HCEC 1CT (cell line): ENCODE results near the gene HSF2.

Source experiments
- DNase-seq: peaks from one replicate; pipeline ENCODE4 v3.0.0-alpha.2; 2017

HSF2 gene, protein sequence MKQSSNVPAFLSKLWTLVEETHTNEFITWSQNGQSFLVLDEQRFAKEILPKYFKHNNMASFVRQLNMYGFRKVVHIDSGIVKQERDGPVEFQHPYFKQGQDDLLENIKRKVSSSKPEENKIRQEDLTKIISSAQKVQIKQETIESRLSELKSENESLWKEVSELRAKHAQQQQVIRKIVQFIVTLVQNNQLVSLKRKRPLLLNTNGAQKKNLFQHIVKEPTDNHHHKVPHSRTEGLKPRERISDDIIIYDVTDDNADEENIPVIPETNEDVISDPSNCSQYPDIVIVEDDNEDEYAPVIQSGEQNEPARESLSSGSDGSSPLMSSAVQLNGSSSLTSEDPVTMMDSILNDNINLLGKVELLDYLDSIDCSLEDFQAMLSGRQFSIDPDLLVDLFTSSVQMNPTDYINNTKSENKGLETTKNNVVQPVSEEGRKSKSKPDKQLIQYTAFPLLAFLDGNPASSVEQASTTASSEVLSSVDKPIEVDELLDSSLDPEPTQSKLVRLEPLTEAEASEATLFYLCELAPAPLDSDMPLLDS

DNA sequence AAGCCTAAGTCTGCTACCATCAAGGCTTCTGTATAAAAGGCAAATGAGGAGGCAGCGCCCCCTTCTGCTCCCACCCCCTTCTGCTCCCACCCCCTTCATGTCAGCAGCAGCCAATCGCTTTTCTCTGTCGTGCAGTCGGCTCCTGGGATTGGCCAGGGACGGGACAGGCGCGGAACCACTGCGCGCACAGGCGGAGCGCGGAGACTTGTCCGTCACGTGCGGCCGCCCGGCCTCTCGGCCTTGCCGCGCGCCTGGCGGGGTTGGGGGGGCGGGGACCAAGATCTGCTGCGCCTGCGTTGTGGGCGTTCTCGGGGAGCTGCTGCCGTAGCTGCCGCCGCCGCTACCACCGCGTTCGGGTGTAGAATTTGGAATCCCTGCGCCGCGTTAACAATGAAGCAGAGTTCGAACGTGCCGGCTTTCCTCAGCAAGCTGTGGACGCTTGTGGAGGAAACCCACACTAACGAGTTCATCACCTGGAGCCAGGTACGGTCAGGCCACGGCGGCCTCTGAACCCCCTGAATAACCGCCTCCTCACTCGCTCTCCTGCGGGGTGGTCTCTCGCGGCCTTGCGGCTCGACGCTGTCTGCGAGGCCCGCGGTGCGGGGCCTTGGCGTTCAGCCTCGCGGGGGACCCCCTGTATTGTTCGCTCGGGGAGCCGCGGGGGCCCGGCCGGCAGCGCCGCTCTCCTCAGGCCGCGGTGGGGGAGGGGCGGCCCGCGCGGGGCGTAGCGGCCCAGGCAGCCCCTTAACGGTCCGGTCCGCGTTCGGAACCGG is at the start of gene HSF2:
Gene HSF2, plus strand, starts transcription at position 305 of the 773 bp plus-strand sequence. Its CDS starts 86 bp downstream, at position 391.
- peak; percentile 99 for DNase-seq

DNA sequence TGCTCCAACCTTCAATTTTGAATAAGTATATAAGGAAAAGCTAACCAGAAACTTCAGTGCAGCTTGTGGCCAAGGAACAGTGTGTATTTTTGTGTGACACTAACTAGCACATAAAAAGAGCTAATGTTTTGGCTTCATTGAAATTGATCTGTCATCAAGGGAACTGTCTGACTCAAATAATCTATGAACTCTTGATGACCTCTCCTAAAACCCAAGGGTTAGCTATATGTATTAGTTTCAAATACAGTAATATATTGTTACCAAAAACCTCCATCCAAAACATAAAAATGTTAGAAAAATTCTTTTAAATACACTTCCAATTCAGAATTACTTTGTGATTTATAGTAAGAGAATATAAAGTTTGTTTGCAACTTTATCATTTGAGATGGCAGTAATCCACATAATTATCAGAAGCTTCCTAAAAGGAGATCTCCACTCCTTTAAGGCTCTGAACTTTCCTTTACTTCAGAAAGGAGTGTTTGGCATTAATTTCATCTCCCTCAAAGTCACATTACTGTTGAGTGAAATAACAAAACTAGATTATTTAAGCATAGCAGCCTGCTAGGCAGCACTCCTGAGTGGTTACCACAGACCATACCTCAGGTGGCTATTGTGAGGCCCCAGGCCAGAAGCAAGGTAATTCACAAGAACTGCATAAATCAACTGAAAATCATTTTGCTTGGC is 46.3 kb upstream of the HSF2 start:
- no peak for DNase-seq

DNA sequence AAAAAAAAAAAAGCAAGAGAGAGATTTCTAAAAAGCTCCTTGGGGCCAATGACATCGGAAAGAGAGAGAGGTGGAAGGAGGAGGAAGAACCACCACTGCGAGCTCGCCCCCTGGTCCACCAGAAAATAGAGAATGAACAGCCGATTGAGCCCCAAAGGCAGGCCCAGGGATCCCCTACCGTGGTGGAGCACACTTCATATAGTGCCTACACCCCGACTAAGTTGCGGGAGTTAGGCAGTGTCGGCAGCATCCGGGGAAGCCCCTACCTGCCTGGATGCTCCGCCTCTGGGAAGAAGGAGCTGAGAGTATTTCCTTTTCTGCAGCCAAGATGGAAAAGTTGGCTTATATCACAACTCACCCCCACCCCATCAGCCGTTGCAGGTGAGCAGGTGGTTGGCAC is 38.6 kb upstream of the HSF2 start:
- DNase-seq = no peak

DNA sequence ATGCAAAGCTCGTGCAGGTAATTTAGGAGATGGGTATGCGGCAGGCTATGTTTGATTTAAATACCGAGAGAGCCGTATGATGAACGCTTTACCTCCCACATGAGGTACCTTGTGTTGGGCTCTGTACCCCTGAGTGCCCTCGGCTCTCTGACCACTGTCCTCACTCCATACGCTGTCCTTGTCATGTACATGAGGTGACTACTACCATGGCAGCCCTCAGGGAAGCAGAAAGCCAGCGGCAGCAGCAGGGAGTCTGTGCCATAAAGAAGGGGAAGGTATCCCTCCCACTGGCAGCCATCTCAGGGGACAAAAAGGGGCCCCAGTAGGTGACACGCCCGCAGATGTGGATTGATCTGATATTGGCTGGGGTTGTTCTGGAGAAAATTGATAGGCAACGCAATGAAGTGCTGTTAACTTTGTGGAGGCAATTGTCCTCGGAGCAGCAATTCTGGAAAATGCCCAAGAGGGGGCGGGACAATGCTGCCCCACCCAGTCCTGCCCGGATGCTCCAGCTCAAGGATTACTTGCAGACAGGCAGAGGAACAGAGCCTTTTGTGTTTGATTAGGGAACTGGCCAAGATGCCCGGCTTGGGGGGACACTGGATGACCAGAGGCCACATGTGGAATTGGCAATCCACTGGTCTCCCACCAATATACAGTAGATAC is 38.0 kb upstream of the HSF2 start:
- no peak for DNase-seq

DNA sequence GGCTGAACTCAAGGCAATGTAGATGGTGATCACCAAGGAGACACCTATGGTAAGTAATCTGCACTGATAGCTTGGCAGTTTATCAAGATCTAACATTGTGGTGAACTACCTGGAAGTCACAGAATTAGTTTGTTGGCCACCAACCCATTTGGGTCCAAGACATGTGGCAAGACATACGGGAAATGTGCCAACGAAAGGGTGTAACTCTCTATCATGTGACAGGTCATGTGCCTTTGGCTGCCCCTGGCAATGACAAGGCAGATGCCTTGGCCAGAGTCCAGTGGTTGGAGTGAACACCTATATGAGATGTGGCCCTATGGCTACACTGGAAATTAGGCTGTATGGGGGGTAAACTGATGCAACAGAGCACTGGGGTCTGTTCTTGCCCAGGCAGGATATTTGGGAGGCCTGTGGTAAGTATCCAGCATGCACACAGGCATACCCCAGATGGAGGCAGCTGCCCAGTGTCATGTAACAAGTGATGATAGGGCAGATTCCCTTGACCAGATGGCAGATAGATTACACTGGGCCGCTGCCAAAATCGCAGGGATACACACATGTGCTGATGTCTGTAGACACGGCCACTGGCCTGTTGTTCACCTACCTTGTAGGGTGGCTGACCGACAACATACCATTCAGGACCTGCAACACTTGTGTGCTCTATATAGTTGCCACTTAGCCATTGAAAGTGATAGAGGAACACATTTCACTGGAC is 35.5 kb upstream of the HSF2 start:
- no peak for DNase-seq

DNA sequence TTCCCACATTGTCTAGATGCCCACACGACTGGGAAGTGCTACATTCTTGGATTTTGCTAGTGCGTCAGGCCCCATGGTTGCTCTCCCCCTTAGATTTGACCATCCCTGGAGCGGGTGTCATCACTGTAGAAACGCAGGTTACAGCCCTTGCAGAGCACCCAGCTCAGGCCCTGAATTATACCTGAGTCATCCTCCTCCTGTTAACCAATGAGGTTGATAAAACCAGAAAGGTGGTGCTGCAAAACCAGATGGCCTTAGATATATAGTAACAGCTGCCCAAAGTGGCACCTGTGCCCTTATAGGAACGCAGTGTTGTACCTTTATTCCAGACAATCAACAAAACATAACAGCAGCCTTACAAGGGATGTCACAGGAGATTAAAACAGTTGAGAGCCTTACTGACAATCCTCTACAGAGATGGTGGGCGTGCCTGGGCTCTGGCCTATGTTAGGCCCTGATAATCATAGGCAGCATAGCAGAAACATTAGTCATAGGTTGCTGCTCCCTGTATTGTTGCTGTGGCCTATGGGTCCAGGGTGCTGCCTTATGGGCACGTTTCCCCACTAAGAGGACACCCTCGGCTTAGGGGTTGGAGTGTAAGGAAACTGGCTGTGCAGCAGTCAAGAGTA is 33.6 kb upstream of the HSF2 start:
- DNase-seq = peak; percentile 6

DNA sequence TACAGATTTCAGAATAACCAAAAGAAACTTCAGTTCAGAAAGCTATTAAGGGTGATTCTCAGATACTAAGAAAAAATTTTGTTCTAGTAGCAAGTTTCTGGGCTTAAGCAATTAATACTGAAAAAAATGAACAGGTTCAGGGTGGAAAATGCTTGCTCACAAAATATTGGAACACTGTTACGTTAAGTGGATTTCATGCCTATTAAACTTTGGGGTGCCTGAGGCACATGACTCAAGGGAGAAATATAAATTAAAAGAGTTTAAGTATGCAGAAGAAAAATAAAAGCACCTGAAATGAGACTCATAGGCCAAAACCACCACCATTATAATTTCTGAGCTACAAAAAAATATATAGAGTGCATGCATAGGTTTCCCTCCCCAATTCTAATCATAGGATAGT is 32.3 kb upstream of the HSF2 start:
- DNase-seq = no peak

DNA sequence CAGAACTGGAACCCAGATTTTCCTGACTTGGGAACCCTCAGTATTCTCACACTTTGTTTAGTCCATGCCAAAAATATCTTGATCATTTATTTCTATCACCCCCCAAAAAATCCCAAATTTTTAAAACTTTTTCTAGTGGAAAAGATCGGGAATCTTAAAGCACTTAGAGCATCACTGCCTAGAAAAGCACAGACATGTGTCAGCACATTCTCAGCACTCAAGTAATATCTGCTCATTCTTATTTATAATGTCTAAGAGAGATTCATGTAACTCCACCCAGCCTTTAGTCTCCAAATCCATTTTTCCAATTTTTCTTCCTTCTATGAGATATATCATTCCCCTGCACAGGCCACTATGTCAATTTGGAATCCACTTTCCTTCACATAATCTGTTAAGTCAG is 29.9 kb upstream of the HSF2 start:
- DNase-seq = no peak

DNA sequence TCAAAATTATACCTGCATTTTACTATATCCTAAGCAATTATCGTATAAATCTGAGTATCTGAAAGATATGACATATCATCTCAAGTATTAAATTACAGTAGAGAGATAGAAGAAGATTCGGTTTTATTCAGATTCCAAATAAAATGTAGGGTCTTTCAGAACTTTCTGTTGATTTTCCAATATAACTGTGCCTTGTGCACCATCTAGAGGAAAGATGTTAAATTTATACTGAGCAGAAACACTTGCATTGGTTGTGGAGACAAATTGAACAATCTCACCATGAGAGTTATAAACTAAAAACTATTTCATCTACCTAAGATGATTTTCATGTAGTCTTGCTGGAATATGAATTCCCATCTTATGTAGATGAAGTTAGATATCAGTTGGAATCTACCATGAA is 26.8 kb upstream of the HSF2 start:
- DNase-seq = peak; percentile 22

DNA sequence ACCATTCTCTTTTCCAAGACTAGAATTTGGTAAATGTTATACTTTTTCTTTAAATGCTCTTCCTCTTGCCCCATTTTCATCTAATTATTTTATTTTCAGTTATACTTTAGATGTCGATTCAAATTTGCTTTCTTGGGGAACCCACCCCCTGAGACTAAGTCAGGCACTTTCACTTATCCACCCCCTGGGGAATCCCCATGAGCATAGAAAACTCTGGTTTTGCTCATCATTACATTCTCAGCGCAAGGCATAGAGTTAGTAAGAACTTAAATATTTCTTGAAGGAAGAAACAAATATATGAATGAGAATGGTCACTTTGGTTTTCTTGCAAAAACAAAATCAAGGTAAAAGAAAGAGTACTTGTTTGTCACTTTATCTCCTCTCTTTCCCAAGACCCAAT is 25.1 kb upstream of the HSF2 start:
- no peak for DNase-seq

DNA sequence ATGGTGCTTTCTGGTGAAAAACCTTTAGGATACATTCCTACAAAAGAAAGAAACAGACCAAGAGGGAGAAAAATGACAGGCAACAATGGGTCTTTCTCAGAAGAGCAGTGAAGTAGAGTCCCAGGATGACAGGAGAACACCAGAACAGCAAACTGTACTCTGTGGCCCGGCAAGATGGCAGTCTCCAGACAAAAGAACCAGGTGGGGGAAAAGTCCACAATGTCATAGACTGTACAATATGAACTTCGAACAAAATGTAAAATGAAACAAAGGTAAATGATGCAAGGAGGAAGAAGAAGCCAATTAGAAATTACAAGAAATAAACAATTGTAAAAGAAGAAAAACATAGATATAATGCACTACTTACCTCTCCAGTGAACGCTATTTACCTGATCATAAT is 23.2 kb upstream of the HSF2 start:
- DNase-seq = no peak

DNA sequence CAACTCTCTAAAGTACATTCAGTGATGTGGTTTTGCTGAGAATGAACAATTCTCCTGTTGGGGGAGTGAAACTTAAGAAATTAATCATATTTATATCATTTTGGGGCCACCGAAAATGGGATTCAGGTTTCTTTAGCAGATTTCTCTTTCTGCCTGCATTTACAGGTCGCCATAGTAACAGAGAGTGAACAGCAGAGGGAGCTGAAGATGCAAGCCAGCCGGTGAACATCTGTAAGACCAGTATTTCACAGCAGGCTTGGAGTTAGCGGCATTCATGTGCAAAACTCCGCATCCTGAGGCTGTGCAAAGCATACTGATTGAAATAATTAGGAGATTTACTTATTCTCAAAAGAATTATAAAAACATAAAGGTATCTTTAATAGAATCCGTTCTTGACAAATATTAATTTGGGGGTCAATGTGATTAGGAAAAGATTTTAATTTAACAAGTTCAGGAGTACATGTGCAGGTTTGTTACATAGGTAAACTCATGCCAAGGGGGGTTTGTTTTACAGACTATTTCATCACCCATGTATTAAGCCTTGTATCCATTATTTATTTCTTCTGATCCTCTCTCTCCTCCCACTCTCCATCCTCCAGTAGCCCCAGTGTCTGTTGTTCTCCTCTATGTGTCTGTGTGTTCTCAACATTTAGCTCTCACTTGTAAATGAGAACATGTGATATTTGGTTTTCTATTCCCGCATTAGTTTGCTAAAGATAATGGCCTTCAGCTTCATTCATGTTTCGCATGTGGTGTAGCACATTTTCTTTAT is 17.8 kb upstream of the HSF2 start:
- DNase-seq = peak; percentile 72

DNA sequence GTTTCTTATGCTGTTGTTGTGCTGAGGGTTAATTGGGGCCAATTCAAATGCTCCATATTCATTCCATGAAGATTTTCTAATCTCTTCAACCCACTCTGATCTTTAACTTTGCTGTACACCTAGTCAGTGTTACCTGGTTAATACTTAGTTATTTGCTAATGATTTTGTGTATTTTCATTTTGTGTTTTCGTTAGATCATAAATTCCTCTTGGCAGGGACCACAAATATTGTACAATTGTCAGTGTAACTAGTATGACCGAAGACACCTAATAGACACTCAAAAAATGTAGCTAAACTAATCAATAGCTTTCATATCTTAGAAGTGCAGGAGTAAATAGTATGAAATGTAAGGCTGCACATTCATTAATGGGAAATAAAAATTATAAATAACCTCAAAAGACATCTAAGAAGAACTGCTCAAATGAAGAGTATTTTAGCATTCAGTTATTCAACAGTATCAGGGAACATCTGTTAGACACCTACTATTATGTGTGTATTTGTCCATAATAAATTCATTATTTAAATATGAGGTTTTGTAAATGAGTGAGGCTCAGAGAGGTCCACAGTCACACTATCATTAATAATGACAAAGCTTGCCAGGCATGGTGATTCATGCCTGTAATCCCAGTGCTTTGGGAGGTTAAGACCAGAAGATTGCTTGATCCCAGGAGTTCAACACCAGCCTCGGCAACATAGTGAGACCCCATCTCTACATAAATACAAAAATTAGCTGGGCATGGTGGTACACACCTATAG is 13.4 kb upstream of the HSF2 start:
- no peak for DNase-seq

DNA sequence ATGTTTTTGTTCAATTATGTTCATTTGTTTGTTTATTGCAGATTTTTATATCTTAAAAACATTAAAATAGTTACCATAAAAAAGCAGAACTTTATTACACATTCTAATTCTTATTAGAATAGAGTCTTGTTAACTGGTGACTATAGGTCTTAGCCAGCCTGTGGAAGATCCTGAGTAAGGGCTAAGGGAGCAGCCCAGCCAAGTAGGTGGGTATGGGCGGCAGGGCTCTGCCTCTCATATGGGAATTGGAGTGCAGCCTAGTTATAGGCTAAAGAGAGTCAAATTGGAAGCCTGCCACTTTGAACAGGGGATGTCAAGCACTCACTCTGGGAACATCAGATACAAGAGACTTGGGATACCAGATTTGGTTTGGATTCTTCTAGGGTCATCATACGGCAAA is 10.5 kb upstream of the HSF2 start:
- DNase-seq = no peak

DNA sequence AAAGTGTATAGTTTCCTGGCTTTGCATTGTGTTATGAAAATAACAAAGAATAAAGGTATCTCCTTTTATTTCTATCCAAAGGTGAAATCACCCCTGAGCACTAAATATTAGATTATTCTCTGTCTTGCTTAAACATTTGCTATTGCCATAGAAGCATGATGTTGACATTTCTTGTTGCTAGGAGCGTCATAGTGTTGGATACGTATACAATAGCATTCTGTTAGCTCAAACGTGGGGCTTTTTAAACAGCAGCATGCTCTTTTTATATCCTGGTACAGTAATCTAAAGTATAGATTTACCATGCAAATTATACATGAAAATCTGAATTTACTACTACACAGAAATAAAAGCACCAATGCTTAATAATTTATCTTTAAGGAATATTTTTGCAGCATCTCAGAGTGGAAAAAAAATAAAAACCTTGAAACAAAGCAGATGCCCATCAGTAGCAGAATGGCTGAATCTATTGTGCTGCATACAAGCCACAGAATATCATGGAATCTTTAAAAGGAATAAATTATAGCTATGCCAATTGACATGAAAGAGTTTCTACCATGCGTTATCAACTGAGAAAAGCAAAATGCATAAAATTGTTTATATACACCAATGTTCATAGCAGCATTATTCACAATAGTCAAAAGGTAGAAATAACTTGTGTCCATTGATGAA is 9.6 kb upstream of the HSF2 start:
- DNase-seq = no peak

DNA sequence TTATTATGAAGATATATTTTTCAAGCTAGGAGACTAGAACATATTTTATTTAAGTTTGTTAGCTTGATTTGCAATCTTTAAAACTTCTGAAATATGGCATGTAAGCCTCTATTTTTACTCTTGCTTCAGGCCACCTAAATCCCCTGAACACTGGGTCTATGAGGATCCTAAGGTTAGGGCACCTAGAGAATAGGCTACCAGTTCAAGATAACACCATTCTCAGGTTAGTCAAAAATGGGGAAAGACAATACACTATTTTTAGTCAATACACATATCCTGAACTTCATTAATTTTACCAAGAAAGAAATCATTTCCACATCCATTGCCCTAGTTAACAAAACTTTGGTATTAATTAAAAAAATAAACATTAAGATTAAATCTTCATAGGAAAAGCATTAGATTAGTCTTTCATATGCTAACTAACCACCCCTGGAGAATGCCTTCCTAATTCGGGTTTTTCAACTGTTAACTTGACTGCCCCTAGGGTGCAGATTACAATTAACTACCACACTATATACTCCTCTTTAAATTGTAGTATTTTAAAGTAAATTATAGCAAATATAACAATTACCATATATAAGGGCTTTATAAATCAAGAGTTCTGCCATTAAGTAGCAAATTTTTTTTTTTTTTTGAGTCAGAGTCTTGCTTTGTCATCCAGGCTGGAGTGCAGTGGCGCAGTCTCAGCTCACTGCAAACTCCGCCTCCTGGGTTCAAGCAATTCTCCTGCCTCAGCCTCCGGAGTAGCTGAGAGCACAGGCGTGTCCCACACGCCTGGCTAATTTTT is 6.7 kb upstream of the HSF2 start:
- no peak for DNase-seq

DNA sequence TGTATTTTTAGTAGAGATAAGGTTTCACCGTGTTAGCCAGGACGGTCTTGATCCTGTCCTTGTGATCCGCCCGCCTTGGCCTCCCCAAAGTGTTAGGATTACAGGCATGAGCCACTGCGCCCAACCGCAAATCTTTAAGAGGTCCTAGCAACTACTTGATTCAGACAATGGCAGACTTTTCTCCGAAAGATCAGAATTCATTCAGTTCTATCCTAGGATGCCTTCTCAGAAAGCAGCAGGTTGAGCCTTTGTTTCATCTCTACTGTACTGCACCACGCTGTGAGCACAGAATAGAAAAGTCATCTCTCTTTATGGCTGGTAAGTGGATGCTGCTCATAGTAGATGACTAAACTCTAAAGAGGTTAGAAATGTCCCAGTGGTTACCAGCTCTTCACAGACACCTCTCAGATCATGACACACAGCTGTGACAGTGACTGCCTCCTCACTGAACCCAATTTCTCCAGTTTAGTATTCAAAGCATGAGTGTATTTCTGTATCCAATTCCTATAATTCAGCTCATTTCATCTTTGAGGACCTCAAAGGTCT is 6.0 kb upstream of the HSF2 start:
- no peak for DNase-seq

DNA sequence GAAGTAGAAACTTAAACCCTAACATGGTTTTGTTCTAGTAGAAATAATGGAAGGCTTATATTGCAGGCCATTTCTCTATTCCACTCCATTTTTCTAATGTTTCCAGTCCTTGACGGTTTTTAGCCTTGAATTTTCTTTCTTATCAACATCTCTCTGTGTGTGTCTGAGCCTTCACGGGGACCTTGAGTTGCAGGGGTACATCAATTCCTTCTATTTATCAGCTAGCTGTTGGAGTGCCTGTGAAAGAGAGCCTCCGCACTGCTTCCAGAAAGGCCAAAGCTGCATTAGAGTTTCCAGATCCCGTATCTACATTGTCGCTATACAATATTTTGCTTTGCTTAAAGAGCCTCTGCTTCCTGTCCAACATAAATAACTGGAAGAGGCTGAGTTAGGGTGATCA is 5.4 kb upstream of the HSF2 start:
- DNase-seq = no peak

DNA sequence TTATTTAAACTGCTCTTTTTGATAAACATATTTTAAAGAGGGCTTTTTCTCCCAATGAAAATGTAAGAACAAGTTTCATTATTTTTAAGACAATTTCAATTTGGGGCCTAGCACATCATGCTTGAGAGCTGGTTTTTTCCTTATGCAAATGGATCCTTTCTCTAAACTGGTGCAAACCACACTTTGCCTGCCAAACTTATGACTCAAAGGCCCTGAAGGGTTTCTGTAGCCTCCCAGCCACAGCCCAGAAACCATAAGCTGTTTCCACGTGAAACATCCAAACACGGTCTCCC is 451 bp upstream of the HSF2 start:
- DNase-seq = no peak
